ENCODE measurements around the gene NTN3. TPM values are rescaled to one million over a fixed set of nuclear protein-coding genes. Genes with fewer than 3 reads are reported as not detected.
"Not testable (repeated sequence)": the region's sequence is repeated elsewhere in the genome, so short reads cannot be mapped to it uniquely, and the experiment has no call there.

The NTN3 gene
- polyA plus RNA-seq, 1 of the 3 experiments (the other 2 are of a cell fraction) = 0.28 TPM

DNA sequence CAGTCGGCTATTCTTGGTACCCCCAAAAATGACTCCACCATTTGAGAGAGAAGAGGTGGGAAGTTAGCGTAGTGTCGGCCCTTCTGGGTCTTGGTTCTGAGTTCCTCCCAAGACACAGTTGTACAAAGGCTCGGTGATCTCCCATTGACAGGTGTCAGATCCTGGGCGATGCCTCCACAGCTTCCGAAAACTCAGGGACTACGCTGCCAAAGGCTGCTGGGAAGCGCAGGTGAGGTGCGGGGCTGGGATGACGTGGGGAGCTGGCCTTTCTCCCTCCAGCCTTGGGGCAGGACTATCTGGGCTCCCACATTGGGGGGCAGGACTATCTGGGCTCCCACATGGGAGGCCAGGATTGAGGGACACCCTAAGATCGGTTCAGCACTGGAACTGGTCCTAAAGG lies 31.5 kb upstream of the NTN3 start:
- Histone ChIP-seq H3K36me3 (replicated peaks in 1 of 2; ENCODE audit: control insufficient read depth in 1 of 2, insufficient read depth in 2 of 2, low read length in 1 of 2) (peaks cover 31 to 37% of the 10 kb centered on the region in 2 experiments), H3K27me3 (ENCODE audit: insufficient read depth) (no peaks in the 10 kb centered on the region), H3K4me3 (ENCODE audit: low read depth in 2 of 2, low read length in 1 of 2) (no peak overlapping the region)

DNA sequence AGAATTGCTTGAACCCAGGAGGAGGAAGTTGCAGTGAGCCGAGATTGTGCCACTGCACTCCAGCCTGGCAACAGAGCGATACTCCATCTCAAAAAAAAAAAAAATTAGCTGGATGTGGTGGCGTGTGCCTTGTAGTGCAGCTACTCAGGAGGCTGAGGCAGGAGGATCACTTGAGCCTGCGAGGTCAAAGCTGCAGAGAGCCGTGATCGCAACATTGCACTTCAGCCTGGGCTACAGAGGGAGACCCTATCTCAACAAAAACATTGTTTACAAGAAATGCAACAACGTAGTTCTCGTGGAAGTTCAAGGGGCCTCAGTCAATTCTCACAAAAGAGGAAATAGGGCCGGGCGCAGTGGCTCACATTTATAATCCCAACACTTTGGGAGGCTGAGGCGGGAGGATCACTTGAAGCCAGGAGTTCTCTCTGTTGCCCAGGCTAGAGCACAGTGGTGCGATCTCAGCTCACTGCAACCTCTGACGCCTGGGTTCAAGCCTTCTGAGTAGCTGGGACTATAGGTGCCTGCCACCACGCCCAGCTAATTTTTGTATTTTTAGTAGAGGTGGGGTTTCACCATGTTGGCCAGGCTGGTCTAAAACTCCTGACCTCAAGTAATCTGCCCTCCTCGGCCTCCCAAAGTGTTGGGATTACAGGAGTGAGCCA lies 29.8 kb upstream of the NTN3 start:
- not testable (repeated sequence) for H3K9ac ChIP-seq; H3K27me3 ChIP-seq (ENCODE audit: insufficient read depth); H3K9me2 ChIP-seq; H4K20me1 ChIP-seq (ENCODE audit: insufficient read depth); DNase-seq; H3K9me3 ChIP-seq; H3K4me2 ChIP-seq; H3K4me1 ChIP-seq (ENCODE audit: control insufficient read depth in 1 of 2, insufficient read depth in 2 of 2, low read depth in 1 of 2, low read length in 1 of 2); H3K27ac ChIP-seq (ENCODE audit: low read depth in 2 of 2, low read length in 1 of 2); H3K4me3 ChIP-seq (ENCODE audit: low read depth in 2 of 2, low read length in 1 of 2); H3F3A ChIP-seq (replicated peaks; ENCODE audit: insufficient read depth); H2AFZ ChIP-seq (ENCODE audit: low read depth); H3K79me2 ChIP-seq (ENCODE audit: insufficient read depth)
- peaks cover 32 to 38% of the 10 kb centered on the region in 2 experiments for H3K36me3 ChIP-seq (replicated peaks in 1 of 2; ENCODE audit: control insufficient read depth in 1 of 2, insufficient read depth in 2 of 2, low read length in 1 of 2)
- ChIA-PET CTCF (interaction anchor here (1.5 to 2.6 kb wide), 3 partner anchors 11 to 60 kb away, joined by 4 to 16 read pairs (median 7); partner anchors contain the start of gene CCNF), POLR2A (interaction anchor here (0.6 kb wide), 1 partner anchor 90 kb away, joined by 5 read pairs; no protein-coding TSS in a partner anchor)
- 97% methylated on average over 13 of the region's 15 CpGs for WGBS (ENCODE audit: low lambda C conversion rate)

More for the DNA sequence above, 31.5 kb upstream of the NTN3 start:
- peaks cover 15% of the 10 kb centered on the region; the same call in 1 of the 2 replicates for H3K79me2 ChIP-seq (ENCODE audit: insufficient read depth)
- DNase-seq = no peak
- H3K9ac ChIP-seq = no peak overlapping the region
- H2AFZ ChIP-seq (ENCODE audit: low read depth) = no peak overlapping the region
- no peaks in the 10 kb centered on the region for H3K9me2 ChIP-seq
- no peak overlapping the region for H3K27ac ChIP-seq (ENCODE audit: low read depth in 2 of 2, low read length in 1 of 2)
- no peaks in the 10 kb centered on the region for H3K4me1 ChIP-seq (ENCODE audit: control insufficient read depth in 1 of 2, insufficient read depth in 2 of 2, low read depth in 1 of 2, low read length in 1 of 2)
- H4K20me1 ChIP-seq (ENCODE audit: insufficient read depth) = no peaks in the 10 kb centered on the region
- TF ChIP-seq EZH2phosphoT487 (IDR thresholded peaks at IDR 0.05; ENCODE audit: borderline replicate concordance, low read depth) (no peak), EP300 (IDR thresholded peaks at IDR 0.05; ENCODE audit: borderline replicate concordance in 1 of 2, low read depth in 1 of 2, low read length in 1 of 2) (no peak), NFIC (IDR thresholded peaks at IDR 0.05; ENCODE audit: borderline replicate concordance) (no peak)
- TF ChIP-seq, protein P1, sequence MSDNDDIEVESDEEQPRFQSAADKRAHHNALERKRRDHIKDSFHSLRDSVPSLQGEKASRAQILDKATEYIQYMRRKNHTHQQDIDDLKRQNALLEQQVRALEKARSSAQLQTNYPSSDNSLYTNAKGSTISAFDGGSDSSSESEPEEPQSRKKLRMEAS (IDR thresholded peaks at IDR 0.05; ENCODE audit: low read depth) = no peak
- H3F3A ChIP-seq (replicated peaks; ENCODE audit: insufficient read depth) = peaks cover 3% of the 10 kb centered on the region
- no peaks in the 10 kb centered on the region for H3K9me3 ChIP-seq
- ChIA-PET POLR2A (interaction anchor here (0.7 kb wide), 1 partner anchor 234 kb away, joined by 3 read pairs; no protein-coding TSS in a partner anchor), CTCF (interaction anchor here (0.7 to 2.6 kb wide), 4 partner anchors 9 to 100 kb away, joined by 3 to 16 read pairs (median 6); partner anchors contain the start of gene CCNF)
- H3K4me2 ChIP-seq = no peak overlapping the region
- 100% methylated on average over 4 of the region's 11 CpGs for WGBS (ENCODE audit: low lambda C conversion rate)

DNA sequence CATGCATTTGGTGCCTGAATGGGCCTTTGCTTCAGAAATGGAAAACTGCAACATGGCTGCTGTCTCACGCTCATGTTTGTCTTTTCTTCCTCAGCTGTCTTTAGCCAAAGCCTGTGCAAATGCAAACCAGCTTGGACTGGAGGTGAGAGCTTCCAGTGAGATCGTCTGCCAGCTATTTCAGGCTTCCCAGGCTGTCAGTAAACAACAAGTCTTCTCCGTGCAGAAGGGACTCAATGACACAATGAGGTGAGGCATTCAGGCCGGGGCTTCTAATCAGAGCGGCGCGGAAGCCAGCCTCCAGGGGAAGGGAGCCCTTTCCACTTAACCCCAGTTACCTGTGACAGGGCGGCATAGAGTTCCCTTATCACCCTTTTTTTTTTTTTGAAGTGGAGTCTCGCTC lies 27.5 kb upstream of the NTN3 start:
- H3K36me3 ChIP-seq (replicated peaks in 1 of 2; ENCODE audit: control insufficient read depth in 1 of 2, insufficient read depth in 2 of 2, low read length in 1 of 2) = peaks cover 20 to 29% of the 10 kb centered on the region in 2 experiments
- peaks cover 6% of the 10 kb centered on the region for H3F3A ChIP-seq (replicated peaks; ENCODE audit: insufficient read depth)
- CTCF ChIA-PET = interaction anchor here (1.8 kb wide), 1 partner anchor 57 kb away, joined by 7 read pairs; no protein-coding TSS in a partner anchor

More for the DNA sequence above, 27.5 kb upstream of the NTN3 start:
- Histone ChIP-seq H3K4me3 (ENCODE audit: low read depth in 2 of 2, low read length in 1 of 2) (no peak overlapping the region), H4K20me1 (ENCODE audit: insufficient read depth) (no peaks in the 10 kb centered on the region), H3K9me3 (no peaks in the 10 kb centered on the region), H3K4me1 (ENCODE audit: control insufficient read depth in 1 of 2, insufficient read depth in 2 of 2, low read depth in 1 of 2, low read length in 1 of 2) (no peaks in the 10 kb centered on the region), H3K4me2 (no peak overlapping the region), H3K9me2 (no peaks in the 10 kb centered on the region), H2AFZ (ENCODE audit: low read depth) (no peak overlapping the region), H3K9ac (no peak overlapping the region), H3K79me2 (ENCODE audit: insufficient read depth) (peaks cover 12% of the 10 kb centered on the region; the same call in 1 of the 2 replicates), H3K27ac (ENCODE audit: low read depth in 2 of 2, low read length in 1 of 2) (no peak overlapping the region), H3K27me3 (ENCODE audit: insufficient read depth) (no peaks in the 10 kb centered on the region)
- no peak for TF ChIP-seq PBX3 (IDR thresholded peaks at IDR 0.05)
- no peak for TF ChIP-seq RAD21 (IDR thresholded peaks at IDR 0.05; ENCODE audit: low read length)
- WGBS (ENCODE audit: low lambda C conversion rate) = 98% methylated on average over 9 of the region's 9 CpGs
- DNase-seq = no peak
- POLR2A ChIA-PET = no interaction called here
